Liver (tissue), 9 donors: ENCODE measurements around the gene ZNF569. TPM values are rescaled to one million over a fixed set of nuclear protein-coding genes. Genes with fewer than 3 reads are reported as not detected.
"Not testable (repeated sequence)": the region's sequence is repeated elsewhere in the genome, so short reads cannot be mapped to it uniquely, and the experiment has no call there.

Experiments used
- DNase-seq: peaks from one replicate; pipeline ENCODE4 v3.0.0-alpha.2; 2017; ENCODE audit warnings: low spot score
- H3K27ac ChIP-seq, 2 donors: one replicate each; pipeline ENCODE4 v1.7.0; 2013; ENCODE audit warnings: inconsistent platforms in 2 of 2, low read length in 2 of 2, control low read depth in 1 of 2, low read depth in 1 of 2, mild to moderate bottlenecking in 1 of 2
- H3K27me3 ChIP-seq, 4 donors: one replicate each; pipeline versions ENCODE4 v1.6.1 to v1.7.0; 2013; ENCODE audit warnings: low read length in 3 of 4, inconsistent platforms in 1 of 4, mild to moderate bottlenecking in 1 of 4, moderate library complexity in 1 of 4; ENCODE audit not compliant: control insufficient read depth in 4 of 4, insufficient read depth in 4 of 4
- H3K36me3 ChIP-seq, 4 donors: one replicate each; pipeline versions ENCODE4 v1.6.1 to v1.7.0; 2013; ENCODE audit warnings: low read length in 3 of 4, mild to moderate bottlenecking in 3 of 4, low read depth in 1 of 4, moderate library complexity in 1 of 4; ENCODE audit not compliant: control insufficient read depth in 4 of 4, insufficient read depth in 3 of 4
- H3K4me1 ChIP-seq, 4 donors: one replicate each; pipeline versions ENCODE4 v1.6.1 to v1.7.0; 2013; ENCODE audit warnings: low read length in 3 of 4, mild to moderate bottlenecking in 3 of 4, moderate library complexity in 1 of 4; ENCODE audit not compliant: control insufficient read depth in 4 of 4, insufficient read depth in 4 of 4
- H3K4me3 ChIP-seq, 3 donors: one replicate each; pipeline versions ENCODE4 v1.6.1 to v1.7.0; 2013; ENCODE audit warnings: low read length in 3 of 3, control low read depth in 1 of 3, low read depth in 1 of 3, mild to moderate bottlenecking in 1 of 3
- H3K9ac ChIP-seq, 2 donors: one replicate each; pipeline ENCODE4 v1.7.0; 2013; ENCODE audit warnings: low read length in 2 of 2, mild to moderate bottlenecking in 2 of 2, moderate library complexity in 2 of 2, control low read depth in 1 of 2, low read depth in 1 of 2
- H3K9me3 ChIP-seq, 4 donors: one replicate each; pipeline versions ENCODE4 v1.6.1 to v1.7.0; 2013; ENCODE audit warnings: low read length in 3 of 4; ENCODE audit not compliant: control insufficient read depth in 4 of 4
- EGR1 ChIP-seq, 2 donors: IDR thresholded peaks; 2 replicates each; pipeline ENCODE4 v1.6.1; 2016 to 2018; ENCODE audit warnings: antibody characterized with exemption in 2 of 2, low read depth in 2 of 2
- FOXA1 ChIP-seq: IDR thresholded peaks from 2 replicates; pipeline ENCODE4 v1.6.1; 2016; ENCODE audit warnings: antibody characterized with exemption
- FOXA2 ChIP-seq: IDR thresholded peaks from 2 replicates; pipeline ENCODE4 v1.6.1; 2016; ENCODE audit warnings: antibody characterized with exemption
- GABPA ChIP-seq, 2 donors: IDR thresholded peaks in 1 of 2; conservative IDR thresholded peaks in 1 of 2; 2 replicates each; pipeline ENCODE4 v1.6.1; 2016; ENCODE audit warnings: antibody characterized with exemption in 2 of 2, mild to moderate bottlenecking in 1 of 2, moderate library complexity in 1 of 2
- HNF4A ChIP-seq, 2 donors: conservative IDR thresholded peaks; 2 replicates each; pipeline ENCODE4 v1.6.1; 2016; ENCODE audit warnings: antibody characterized with exemption in 2 of 2, mild to moderate bottlenecking in 2 of 2
- HNF4G ChIP-seq: IDR thresholded peaks from 2 replicates; pipeline ENCODE4 v1.6.1; 2016; ENCODE audit warnings: antibody characterized with exemption
- JUND ChIP-seq, 2 donors: IDR thresholded peaks; 2 replicates each; pipeline ENCODE4 v1.6.1; 2016; ENCODE audit warnings: antibody characterized with exemption in 2 of 2
- MAX ChIP-seq: IDR thresholded peaks from 2 replicates; pipeline ENCODE4 v1.6.1; 2016; ENCODE audit warnings: antibody characterized with exemption
- NR2F2 ChIP-seq: IDR thresholded peaks from 2 replicates; pipeline ENCODE4 v1.6.1; 2016; ENCODE audit warnings: antibody characterized with exemption
- RAD21 ChIP-seq, 2 donors: IDR thresholded peaks; 2 replicates each; pipeline ENCODE4 v1.6.1; 2016; ENCODE audit warnings: antibody characterized with exemption in 2 of 2, mild to moderate bottlenecking in 2 of 2
- RXRA ChIP-seq, 2 donors: IDR thresholded peaks; 2 replicates each; pipeline ENCODE4 v1.6.1; 2017 to 2018; ENCODE audit warnings: antibody characterized with exemption in 2 of 2, mild to moderate bottlenecking in 1 of 2
- SP1 ChIP-seq: IDR thresholded peaks from 2 replicates; pipeline ENCODE4 v1.6.1; 2018; ENCODE audit warnings: antibody characterized with exemption, mild to moderate bottlenecking
- TAF1 ChIP-seq: conservative IDR thresholded peaks from 2 replicates; pipeline ENCODE4 v1.6.1; 2016; ENCODE audit warnings: antibody characterized with exemption, mild to moderate bottlenecking
- YY1 ChIP-seq: IDR thresholded peaks from 2 replicates; pipeline ENCODE4 v1.6.1; 2016; ENCODE audit warnings: antibody characterized with exemption, mild to moderate bottlenecking
- ZBTB33 ChIP-seq: IDR thresholded peaks from 2 replicates; pipeline ENCODE4 v1.6.1; 2016; ENCODE audit warnings: antibody characterized with exemption
- WGBS: extraction: QIAGEN DNeasy Blood & Tissue Kit; methylation state at CpG from one replicate; pipeline ENCODE4 v1.1.7; 2013; 5-methylcytosine and 5-hydroxymethylcytosine counted together
- polyA plus RNA-seq, 2 donors: library from polyadenylated mRNA; stranded (reverse) in 1 of 2; unstranded in 1 of 2; fragments of 200-250 nt in 1 of 2; fragments of >200 nt in 1 of 2; fragmentation: Nextera tagmentation in 1 of 2; extraction: Ambion mirVana in 1 of 2; gene quantifications; one replicate each; pipeline versions ENCODE4 v1.2.1 to v1.2.3, GENCODE V29; 2013 to 2015
- total RNA-seq, 2 donors: library from RNA; depleted of rRNA; stranded (reverse); fragments of >200 nt; gene quantifications; one replicate each; pipeline ENCODE4 v1.2.3, GENCODE V29; 2014
- TF ChIP-seq, protein P1 (sequence below): fragments of 150-350 bp; IDR thresholded peaks from 2 replicates; pipeline ENCODE4 v1.5.1; 2017; ENCODE audit warnings: improper control_type of control experiment, low read depth, low read length; ENCODE audit not compliant: missing input control
- TF ChIP-seq, protein P2 (sequence below): IDR thresholded peaks from 2 replicates; pipeline ENCODE4 v1.6.1; 2016; ENCODE audit warnings: antibody characterized with exemption
- donor health status: healthy.
- donor health status: healthy.
- donor health status: healthy.
- donor health status: healthy.
- donor health status: healthy.

ZNF569 gene
- total and polyA plus RNA-seq, 4 donors = 0.90 to 6.2 (median 1.3) TPM

- H3K27ac ChIP-seq = no peak overlapping the region
- H3K4me3 ChIP-seq = peak overlapping the region in 2 of 3 donors; percentile 56 to 63
- peaks cover 0 to 24% (median 14%) of the 10 kb centered on the region in 4 donors for H3K36me3 ChIP-seq
- TF ChIP-seq FOXA2 = no peak
- DNase-seq = no peak
- WGBS = 98% methylated on average over 2 of the region's 2 CpGs
- peaks cover 36 to 91% (median 56%) of the 10 kb centered on the region in 4 donors for H3K9me3 ChIP-seq
- H3K27me3 ChIP-seq = no peaks in the 10 kb centered on the region
- no peak overlapping the region for H3K9ac ChIP-seq
- H3K4me1 ChIP-seq = no peaks in the 10 kb centered on the region
These were observed 54.5 kb downstream of the ZNF569 start for GRCh38 chr19:37412700-37413099.

- H3K36me3 ChIP-seq, H3K4me3 ChIP-seq, H3K4me1 ChIP-seq, H3K9ac ChIP-seq, DNase-seq, H3K27me3 ChIP-seq, H3K27ac ChIP-seq: not testable (repeated sequence)
- peaks cover 35 to 76% (median 54%) of the 10 kb centered on the region in 4 donors for H3K9me3 ChIP-seq
- 80% methylated on average over 6 of the region's 6 CpGs for WGBS
These were observed 61.0 kb downstream of the ZNF569 start for GRCh38 chr19:37406140-37406846.

GRCh38 chr19:37403403-37403802 lies 63.8 kb downstream of the ZNF569 start:
- Histone ChIP-seq H3K27me3 (no peaks in the 10 kb centered on the region), H3K9ac (no peak overlapping the region), H3K4me1 (no peaks in the 10 kb centered on the region), H3K9me3 (peaks cover 38 to 65% (median 51%) of the 10 kb centered on the region in 4 donors), H3K36me3 (no peaks in the 10 kb centered on the region), H3K27ac (no peak overlapping the region), H3K4me3 (peak overlapping the region in 2 of 3 donors; percentile 44 to 67)
- DNase-seq = no peak
- TF ChIP-seq FOXA1 (no peak), FOXA2 (no peak), TAF1 (no peak), NR2F2 (no peak), ZBTB33 (no peak), HNF4G (no peak), RAD21 (IDR thresholded peaks at IDR 0.05) (no peak), SP1 (no peak), MAX (no peak), RXRA (IDR thresholded peaks at IDR 0.05) (no peak), JUND (IDR thresholded peaks at IDR 0.05) (no peak), YY1 (no peak), GABPA (IDR thresholded peaks at IDR 0.05 in 1 of 2, conservative IDR thresholded peaks at IDR 0.05 in 1 of 2) (no peak), EGR1 (IDR thresholded peaks at IDR 0.05; ENCODE audit: low read depth in 2 of 2) (no peak), HNF4A (conservative IDR thresholded peaks at IDR 0.05) (no peak)
- TF ChIP-seq, protein P1, sequence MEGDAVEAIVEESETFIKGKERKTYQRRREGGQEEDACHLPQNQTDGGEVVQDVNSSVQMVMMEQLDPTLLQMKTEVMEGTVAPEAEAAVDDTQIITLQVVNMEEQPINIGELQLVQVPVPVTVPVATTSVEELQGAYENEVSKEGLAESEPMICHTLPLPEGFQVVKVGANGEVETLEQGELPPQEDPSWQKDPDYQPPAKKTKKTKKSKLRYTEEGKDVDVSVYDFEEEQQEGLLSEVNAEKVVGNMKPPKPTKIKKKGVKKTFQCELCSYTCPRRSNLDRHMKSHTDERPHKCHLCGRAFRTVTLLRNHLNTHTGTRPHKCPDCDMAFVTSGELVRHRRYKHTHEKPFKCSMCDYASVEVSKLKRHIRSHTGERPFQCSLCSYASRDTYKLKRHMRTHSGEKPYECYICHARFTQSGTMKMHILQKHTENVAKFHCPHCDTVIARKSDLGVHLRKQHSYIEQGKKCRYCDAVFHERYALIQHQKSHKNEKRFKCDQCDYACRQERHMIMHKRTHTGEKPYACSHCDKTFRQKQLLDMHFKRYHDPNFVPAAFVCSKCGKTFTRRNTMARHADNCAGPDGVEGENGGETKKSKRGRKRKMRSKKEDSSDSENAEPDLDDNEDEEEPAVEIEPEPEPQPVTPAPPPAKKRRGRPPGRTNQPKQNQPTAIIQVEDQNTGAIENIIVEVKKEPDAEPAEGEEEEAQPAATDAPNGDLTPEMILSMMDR = no peak
- TF ChIP-seq, protein P2, sequence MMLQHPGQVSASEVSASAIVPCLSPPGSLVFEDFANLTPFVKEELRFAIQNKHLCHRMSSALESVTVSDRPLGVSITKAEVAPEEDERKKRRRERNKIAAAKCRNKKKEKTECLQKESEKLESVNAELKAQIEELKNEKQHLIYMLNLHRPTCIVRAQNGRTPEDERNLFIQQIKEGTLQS = no peak
- WGBS = 39% methylated on average over 34 of the region's 34 CpGs
